ENCODE data around the gene ATP6V1C2. TPM values are rescaled to one million over a fixed set of nuclear protein-coding genes. Genes with fewer than 3 reads are reported as not detected.
"Not testable (repeated sequence)": the region's sequence is repeated elsewhere in the genome, so short reads cannot be mapped to it uniquely, and the experiment has no call there.

ATP6V1C2 gene
- total RNA-seq, 1 donor from 2014 or later = 1.1 TPM

GRCh38 chr2:10814142-10814541 lies 92.7 kb downstream of the ATP6V1C2 start:
- Mint-ChIP-seq H3K4me1 (ENCODE audit: unreplicated experiment) (peaks cover 29% of the 10 kb centered on the region), H3K36me3 (peaks cover 3% of the 10 kb centered on the region), H3K9me3 (no peaks in the 10 kb centered on the region), H3K4me3 (peak overlapping the region; percentile 80), H3K27ac (peak overlapping the region; percentile 58), H3K27me3 (peaks cover 19% of the 10 kb centered on the region)
- no peak for TF ChIP-seq CTCF (conservative IDR thresholded peaks at IDR 0.05)
- DNase-seq (ENCODE audit: extremely low spot score, unreplicated experiment) = no peak

GRCh38 chr2:10814571-10815331 lies 93.3 kb downstream of the ATP6V1C2 start:
- Mint-ChIP-seq H3K27me3 (peaks cover 21% of the 10 kb centered on the region), H3K27ac (peak overlapping the region; percentile 58), H3K9me3 (no peaks in the 10 kb centered on the region), H3K36me3 (peaks cover 3% of the 10 kb centered on the region), H3K4me1 (ENCODE audit: unreplicated experiment) (peaks cover 28% of the 10 kb centered on the region), H3K4me3 (peak overlapping the region; percentile 80)
- no peak for DNase-seq (ENCODE audit: extremely low spot score, unreplicated experiment)
- peak; percentile 14 for TF ChIP-seq CTCF (conservative IDR thresholded peaks at IDR 0.05)

- no peak for DNase-seq (ENCODE audit: extremely low spot score, unreplicated experiment)
- Mint-ChIP-seq H3K4me3 (no peak overlapping the region), H3K36me3 (no peaks in the 10 kb centered on the region), H3K27me3 (peaks cover 26% of the 10 kb centered on the region), H3K9me3 (no peaks in the 10 kb centered on the region), H3K27ac (no peak overlapping the region), H3K4me1 (ENCODE audit: unreplicated experiment) (peaks cover 8% of the 10 kb centered on the region)
- peak; percentile 66 for TF ChIP-seq CTCF (conservative IDR thresholded peaks at IDR 0.05)
Measured at GRCh38 chr2:10817413-10817812, 96.0 kb downstream of the ATP6V1C2 start.

- not testable (repeated sequence) for DNase-seq (ENCODE audit: extremely low spot score, unreplicated experiment); H3K4me1 Mint-ChIP-seq (ENCODE audit: unreplicated experiment); H3K9me3 Mint-ChIP-seq; H3K4me3 Mint-ChIP-seq; H3K36me3 Mint-ChIP-seq; H3K27ac Mint-ChIP-seq
- H3K27me3 Mint-ChIP-seq = peaks cover 26% of the 10 kb centered on the region
Measured at GRCh38 chr2:10818305-10818704, 96.9 kb downstream of the ATP6V1C2 start.

GRCh38 chr2:10818984-10819383 lies 97.6 kb downstream of the ATP6V1C2 start:
- H3K27me3 Mint-ChIP-seq = peaks cover 26% of the 10 kb centered on the region
- no peaks in the 10 kb centered on the region for H3K36me3 Mint-ChIP-seq
- H3K9me3 Mint-ChIP-seq = no peaks in the 10 kb centered on the region
- no peak overlapping the region for H3K4me3 Mint-ChIP-seq
- no peak overlapping the region for H3K27ac Mint-ChIP-seq
- DNase-seq (ENCODE audit: extremely low spot score, unreplicated experiment) = no peak
- TF ChIP-seq CTCF (conservative IDR thresholded peaks at IDR 0.05) = no peak
- H3K4me1 Mint-ChIP-seq (ENCODE audit: unreplicated experiment) = peaks cover 8% of the 10 kb centered on the region

- H3K27me3 Mint-ChIP-seq = peaks cover 29% of the 10 kb centered on the region
- H3K9me3 Mint-ChIP-seq = no peaks in the 10 kb centered on the region
- H3K4me3 Mint-ChIP-seq = no peak overlapping the region
- no peak for TF ChIP-seq CTCF (conservative IDR thresholded peaks at IDR 0.05)
- H3K4me1 Mint-ChIP-seq (ENCODE audit: unreplicated experiment) = peaks cover 2% of the 10 kb centered on the region
- DNase-seq (ENCODE audit: extremely low spot score, unreplicated experiment) = no peak
- H3K27ac Mint-ChIP-seq = no peak overlapping the region
- H3K36me3 Mint-ChIP-seq = no peaks in the 10 kb centered on the region
Measured at GRCh38 chr2:10819714-10820314, 98.4 kb downstream of the ATP6V1C2 start.

Measured in type B pancreatic cell (in vitro differentiated cells).